HG03558 (cell line): ENCODE results near the gene USP6.
"Not testable (repeated sequence)": the region's sequence is repeated elsewhere in the genome, so short reads cannot be mapped to it uniquely, and the experiment has no call there.

Source experiments
- ATAC-seq: cut with Tn5 transposase; IDR thresholded peaks from one replicate; pipeline ENCODE4 v1.9.1; 2021; ENCODE audit warnings: moderate number of reproducible peaks; ENCODE audit not compliant: unreplicated experiment; ENCODE audit errors: extremely low read depth

USP6 gene

GRCh38 chr17:5121186-5121841 is 5.5 kb downstream of the USP6 start:
- ATAC-seq: no peak

- ATAC-seq: not testable (repeated sequence)
Observed at GRCh38 chr17:5122056-5122455, 6.2 kb downstream of the USP6 start.

- ATAC-seq: no peak
Observed at GRCh38 chr17:5122586-5123342, 6.9 kb downstream of the USP6 start.

GRCh38 chr17:5123343-5124124 is 7.7 kb downstream of the USP6 start:
- ATAC-seq: no peak

GRCh38 chr17:5124125-5124760 is 8.4 kb downstream of the USP6 start:
- not testable (repeated sequence) for ATAC-seq

GRCh38 chr17:5124896-5125295 is 9.1 kb downstream of the USP6 start:
- ATAC-seq: not testable (repeated sequence)

- ATAC-seq: no peak
Observed at GRCh38 chr17:5126719-5127488, 11.1 kb downstream of the USP6 start.

GRCh38 chr17:5127910-5128309 is 12.1 kb downstream of the USP6 start:
- ATAC-seq: no peak

- ATAC-seq: not testable (repeated sequence)
Observed at GRCh38 chr17:5128387-5128786, 12.6 kb downstream of the USP6 start.

GRCh38 chr17:5128905-5129535 is 13.2 kb downstream of the USP6 start:
- no peak for ATAC-seq

GRCh38 chr17:5129770-5130169 is 13.9 kb downstream of the USP6 start:
- not testable (repeated sequence) for ATAC-seq

GRCh38 chr17:5130261-5130660 is 14.4 kb downstream of the USP6 start:
- ATAC-seq: not testable (repeated sequence)

- not testable (repeated sequence) for ATAC-seq
Observed at GRCh38 chr17:5130687-5131086, 14.9 kb downstream of the USP6 start.

- ATAC-seq: no peak
Observed at GRCh38 chr17:5131146-5131715, 15.4 kb downstream of the USP6 start.

- ATAC-seq: not testable (repeated sequence)
Observed at GRCh38 chr17:5131799-5132502, 16.1 kb downstream of the USP6 start.

GRCh38 chr17:5132503-5133225 is 16.8 kb downstream of the USP6 start:
- not testable (repeated sequence) for ATAC-seq

GRCh38 chr17:5133311-5133710 is 17.5 kb downstream of the USP6 start:
- no peak for ATAC-seq

- ATAC-seq: not testable (repeated sequence)
Observed at GRCh38 chr17:5133961-5134360, 18.1 kb downstream of the USP6 start.
